Stimulated activated CD4-positive, alpha-beta T cell treated with anti-CD3 and anti-CD28 coated beads, Interleukin-12 subunit alpha, Interleukin-12 subunit beta, amount 100 ng/mL, for 4 hours (primary cell): Measurements from ENCODE around the gene LY6G6C.

Experiments used
- DNase-seq: peaks from one replicate; pipeline ENCODE4 v3.0.0-alpha.2; 2020

LY6G6C gene

DNA sequence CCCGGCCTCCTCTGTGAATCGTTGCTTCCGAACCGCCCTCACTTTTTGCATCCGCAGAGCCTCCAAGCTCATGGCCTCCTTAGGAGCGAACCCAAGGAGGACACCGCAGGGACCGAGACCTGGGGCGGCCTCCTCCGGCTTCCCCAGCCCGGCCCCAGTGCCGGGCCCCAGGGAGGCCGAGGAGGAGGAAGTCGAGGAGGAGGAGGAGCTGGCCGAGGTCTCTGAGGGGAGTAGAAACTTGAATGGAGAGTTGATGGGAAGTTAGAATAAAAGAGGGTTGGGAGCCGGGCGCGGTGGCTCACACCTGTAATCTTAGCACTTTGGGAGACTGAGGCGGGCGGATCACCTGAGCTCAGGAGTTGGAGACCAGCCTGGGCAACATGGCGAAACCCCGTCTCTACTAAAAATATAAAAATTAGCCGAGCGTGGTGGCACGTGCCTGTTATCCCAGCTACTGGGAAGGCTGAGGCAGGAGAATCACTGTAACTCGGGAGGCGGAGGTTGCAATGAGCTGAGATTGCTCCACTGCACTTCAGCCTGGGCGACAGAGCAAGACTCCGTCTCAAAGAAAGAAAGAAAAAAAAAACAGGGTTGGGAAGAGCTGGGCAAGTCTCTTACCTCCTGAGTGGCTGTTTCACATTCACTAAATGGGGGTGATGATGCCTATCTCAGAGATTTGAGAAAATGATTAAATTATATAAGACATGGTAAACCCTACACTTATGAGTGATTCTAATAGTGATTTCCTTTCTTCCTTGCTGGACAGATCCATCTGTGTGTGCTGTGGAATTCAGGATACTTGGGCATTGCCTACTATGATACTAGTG, 19.1 kb upstream of the LY6G6C start:
- DNase-seq = no peak

DNA sequence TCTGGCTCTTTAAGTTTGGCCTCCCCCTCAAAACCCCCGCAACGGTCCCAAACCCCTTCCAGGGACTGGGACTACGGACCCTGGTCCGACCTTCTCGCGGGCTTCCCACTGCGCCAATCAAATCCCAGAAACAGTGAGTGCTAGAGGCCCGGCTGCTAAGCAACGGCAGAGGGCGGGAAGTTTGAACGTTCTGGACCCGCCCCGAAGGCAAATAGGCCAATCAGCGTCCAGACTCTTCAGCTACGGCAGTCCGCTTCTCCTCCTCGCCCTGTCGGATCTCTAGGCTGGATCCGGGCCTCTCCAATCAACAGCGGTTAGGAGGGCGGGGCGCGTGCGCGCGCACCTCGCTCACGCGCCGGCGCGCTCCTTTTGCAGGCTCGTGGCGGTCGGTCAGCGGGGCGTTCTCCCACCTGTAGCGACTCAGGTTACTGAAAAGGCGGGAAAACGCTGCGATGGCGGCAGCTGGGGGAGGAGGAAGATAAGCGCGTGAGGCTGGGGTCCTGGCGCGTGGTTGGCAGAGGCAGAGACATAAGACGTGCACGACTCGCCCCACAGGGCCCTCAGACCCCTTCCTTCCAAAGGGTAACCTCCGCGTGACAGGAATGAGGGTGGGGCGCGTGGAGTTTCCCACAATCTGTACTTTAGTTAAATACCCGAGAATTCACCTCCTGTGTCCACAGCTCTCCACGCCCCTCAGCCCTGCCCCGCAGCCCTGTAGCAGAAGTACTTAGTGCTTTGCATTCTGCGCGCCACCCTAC, 18.3 kb upstream of the LY6G6C start, which contains the start of gene MSH5:
Gene MSH5, plus strand, starts transcription at position 367 of the 758 bp plus-strand sequence. CDS start 462 bp downstream, outside the sequence.
- DNase-seq = peak; percentile 94

DNA sequence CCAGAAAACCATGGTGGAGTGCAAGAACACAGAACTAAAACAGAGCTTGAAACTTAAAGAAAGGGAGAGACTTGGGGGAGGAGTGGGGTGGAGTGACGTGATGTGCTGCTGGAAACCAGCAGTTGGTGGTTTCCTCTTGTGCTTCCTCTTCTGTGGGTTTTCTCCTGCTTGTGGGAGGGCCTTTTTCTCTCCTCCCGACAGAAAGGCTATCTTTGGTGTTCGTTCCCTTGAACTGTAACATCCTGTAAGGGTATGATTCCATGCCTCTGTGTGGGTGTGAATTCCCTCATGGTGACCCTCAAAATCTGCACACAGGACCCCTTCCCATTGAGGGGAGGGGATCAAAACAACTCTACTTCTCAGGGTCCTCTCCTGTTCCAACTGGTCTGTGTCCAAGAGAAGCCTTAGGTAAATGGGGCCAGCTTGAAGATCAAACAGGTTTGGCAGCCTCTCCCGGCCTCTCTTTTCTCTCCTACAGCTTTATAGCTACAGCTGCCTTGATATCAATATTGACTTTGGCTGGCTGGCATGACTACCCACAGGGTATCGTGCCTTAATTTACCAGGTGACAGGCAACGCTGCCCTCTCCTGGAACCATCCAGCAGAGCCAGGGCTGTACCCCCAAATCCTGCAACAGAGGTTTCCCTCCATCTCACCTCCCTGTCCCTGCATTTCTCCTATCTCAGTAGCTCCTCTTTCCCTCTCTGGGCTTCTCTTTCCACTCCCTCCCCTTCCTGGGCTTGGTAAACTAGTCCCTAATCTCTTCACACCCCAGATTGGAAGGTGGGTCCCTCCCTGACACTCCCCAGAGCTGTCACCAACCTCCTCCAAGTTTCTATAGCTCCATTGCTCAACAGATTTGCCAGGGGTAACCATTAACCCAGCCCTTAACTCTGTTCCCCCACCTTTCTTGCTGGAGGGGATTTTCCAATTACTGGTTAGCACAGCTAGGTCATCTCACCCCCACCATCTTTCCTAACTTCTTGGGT, 16.7 kb upstream of the LY6G6C start:
- DNase-seq = peak; percentile 40

GRCh38 chr6:31737315-31737990, 15.9 kb upstream of the LY6G6C start:
- no peak for DNase-seq

DNA sequence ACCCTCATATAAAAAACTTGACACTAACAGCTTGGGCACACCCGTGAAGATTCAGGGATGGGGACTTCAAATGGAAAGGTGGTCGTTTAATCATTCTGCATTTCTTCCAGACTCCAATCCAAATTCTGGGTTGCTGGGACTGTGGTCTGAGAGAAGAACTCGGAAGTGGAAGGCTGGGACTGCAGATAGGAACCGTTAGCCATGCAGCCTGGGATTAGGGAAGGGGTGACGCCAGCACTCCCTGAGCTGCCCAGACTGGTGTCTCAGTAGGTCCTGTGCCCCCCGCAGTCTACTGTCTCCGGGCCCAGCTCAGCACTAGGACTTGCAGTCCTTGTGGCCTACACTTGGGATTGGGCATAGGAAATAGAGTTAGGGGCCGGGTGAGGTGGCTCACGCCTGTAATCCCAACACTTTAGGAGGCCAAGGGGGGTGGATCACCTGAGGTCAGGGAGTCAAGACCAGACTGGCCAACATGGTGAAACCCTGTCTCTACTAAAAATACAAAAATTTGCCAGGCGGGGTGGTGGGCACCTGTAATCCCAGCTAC, 15.3 kb upstream of the LY6G6C start:
- no peak for DNase-seq

GRCh38 chr6:31736021-31736767, 14.6 kb upstream of the LY6G6C start, which contains the start of gene CLIC1:
CLIC1 (minus strand) TSS chr6:31736530; CDS start chr6:31736300, 230 bp downstream.
- DNase-seq = peak; percentile 78

- DNase-seq = peak; percentile 30
Observed at GRCh38 chr6:31734821-31735406, 13.4 kb upstream of the LY6G6C start.

DNA sequence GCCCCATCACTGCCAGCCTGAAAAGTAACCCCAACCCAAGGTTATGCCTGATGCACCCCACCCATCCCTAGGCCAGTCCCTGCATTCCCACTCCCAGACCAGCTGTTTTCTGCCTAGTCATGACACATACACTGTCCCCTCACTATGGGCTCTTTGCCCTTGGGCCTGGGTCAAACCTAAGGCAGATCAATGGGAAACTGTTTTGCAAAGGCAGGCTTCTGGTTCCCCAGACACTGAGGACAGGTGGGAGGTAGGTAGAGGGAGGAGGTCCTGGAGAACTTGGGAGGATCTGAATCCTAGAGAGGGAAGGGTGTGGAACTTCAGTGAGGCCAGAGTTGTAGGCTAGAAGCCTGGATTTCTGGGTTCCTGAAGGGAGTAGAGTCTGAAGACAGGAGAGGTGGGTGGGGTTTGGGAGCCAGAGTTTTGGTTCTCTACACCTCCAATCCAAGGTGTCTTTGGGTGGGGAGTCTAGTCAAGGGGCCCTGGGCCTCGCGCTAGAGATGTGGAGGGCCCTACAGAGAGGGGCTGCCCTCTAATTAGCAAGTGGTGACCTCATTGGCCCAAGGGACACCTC, 12.8 kb upstream of the LY6G6C start:
- DNase-seq = no peak

DNA sequence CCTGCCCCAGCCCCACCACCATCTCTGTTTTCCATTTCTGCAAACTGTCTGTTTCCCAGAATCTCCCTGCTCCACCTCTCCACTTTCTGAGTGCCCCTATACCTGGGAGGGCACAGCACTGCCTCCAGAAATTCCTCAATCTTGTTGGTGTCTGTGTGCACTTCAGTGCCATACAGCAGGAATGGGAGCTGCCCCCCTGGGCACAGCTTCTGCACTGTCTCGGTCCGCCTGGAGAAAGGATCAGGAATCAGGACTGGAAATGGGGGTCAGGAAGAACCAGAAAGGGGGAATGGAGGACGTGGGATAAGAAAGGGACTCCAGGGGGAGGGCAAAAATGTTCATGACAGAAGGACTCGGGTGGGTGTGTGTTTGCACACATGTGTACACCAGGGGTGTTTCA, 12.2 kb upstream of the LY6G6C start:
- DNase-seq = no peak

DNA sequence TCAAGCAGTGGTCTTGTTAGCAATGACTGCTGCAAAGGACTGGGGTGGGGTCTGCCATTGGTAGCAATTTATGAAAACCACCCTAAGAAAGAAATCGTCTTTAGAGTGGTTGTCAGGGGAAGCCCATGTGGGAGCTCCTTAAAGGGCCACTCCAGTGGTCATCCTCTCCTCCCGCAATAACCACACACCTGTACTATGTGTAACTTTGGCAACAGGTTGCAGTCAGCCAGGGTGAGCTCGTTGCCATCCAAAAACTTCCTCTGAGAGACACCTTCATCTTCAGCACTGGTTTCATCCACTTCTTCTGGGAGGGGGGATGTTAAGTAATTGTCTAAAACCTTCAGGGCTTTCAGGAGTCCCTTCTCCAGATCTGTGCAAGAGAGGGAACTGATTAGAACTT, 10.5 kb upstream of the LY6G6C start:
- no peak for DNase-seq

- DNase-seq = no peak
Observed at GRCh38 chr6:31730631-31731086, 9.1 kb upstream of the LY6G6C start.

- peak; percentile 68 for DNase-seq
Observed at GRCh38 chr6:31729979-31730630, 8.6 kb upstream of the LY6G6C start.

- peak; percentile 74 for DNase-seq
Observed at GRCh38 chr6:31729515-31729978, 8.0 kb upstream of the LY6G6C start.

- DNase-seq = no peak
Observed at GRCh38 chr6:31728767-31729514, 7.4 kb upstream of the LY6G6C start, which contains the start of gene DDAH2. DDAH2 (minus strand) TSS chr6:31729299; CDS start chr6:31729161, 138 bp downstream.

DNA sequence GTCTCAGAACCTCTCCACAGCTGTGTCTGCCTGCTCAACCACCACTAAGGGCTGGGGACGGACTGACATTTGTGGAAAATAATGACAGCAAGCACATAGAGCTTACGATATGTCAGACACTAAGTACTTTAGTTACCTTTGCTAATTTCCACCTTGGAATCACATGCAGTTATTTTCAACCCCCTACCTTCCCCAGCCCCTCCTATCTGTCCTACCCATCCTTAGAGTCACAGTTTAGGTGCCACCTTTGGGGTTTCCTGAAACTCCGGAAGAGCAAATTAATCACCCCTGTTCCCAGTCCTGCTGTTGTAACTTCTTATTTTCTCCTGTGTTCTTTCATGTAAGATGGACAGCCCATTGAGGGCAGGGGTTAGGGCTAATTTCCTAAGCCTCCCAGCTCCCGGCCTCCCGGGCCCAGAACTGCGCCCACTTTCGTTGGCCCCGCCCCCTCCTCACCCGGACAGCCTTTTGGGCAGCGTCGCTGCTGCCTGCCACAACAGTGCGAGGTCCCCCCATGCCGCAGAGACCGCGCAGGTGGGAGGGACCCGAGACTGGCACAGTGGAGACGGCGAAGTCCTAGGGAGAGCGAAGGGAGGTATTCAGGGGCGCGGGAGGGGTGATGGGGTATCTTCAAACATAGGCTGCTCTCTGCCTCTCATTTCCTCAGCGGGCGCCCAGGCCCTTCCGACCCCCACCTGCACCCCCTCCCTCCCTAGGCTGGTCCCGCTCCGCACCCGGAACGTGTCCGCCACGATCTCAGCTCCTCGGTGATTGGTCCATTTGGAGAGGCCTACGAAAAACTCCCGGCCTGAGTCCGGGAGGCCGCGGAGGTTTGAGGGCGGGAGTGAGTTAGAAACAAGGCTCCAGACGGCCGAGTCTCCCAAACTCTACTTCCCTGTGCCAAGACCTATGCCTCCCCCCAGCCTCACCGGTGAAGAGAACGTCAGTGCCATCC, 6.4 kb upstream of the LY6G6C start:
- DNase-seq = no peak

- DNase-seq = no peak
Observed at GRCh38 chr6:31727034-31727716, 5.6 kb upstream of the LY6G6C start.
